Measurements from ENCODE around the gene ALB.

Gene ALB

GRCh38 chr4:73432169-73433000 lies 28.3 kb downstream of the ALB start:
- DNase-seq, result no peak

DNA sequence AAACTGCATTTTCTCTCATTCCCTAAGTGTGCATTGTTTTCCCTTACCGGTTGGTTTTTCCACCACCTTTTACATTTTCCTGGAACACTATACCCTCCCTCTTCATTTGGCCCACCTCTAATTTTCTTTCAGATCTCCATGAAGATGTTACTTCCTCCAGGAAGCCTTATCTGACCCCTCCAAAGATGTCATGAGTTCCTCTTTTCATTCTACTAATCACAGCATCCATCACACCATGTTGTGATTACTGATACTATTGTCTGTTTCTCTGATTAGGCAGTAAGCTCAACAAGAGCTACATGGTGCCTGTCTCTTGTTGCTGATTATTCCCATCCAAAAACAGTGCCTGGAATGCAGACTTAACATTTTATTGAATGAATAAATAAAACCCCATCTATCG lies 29.1 kb downstream of the ALB start:
- no peak for DNase-seq

DNA sequence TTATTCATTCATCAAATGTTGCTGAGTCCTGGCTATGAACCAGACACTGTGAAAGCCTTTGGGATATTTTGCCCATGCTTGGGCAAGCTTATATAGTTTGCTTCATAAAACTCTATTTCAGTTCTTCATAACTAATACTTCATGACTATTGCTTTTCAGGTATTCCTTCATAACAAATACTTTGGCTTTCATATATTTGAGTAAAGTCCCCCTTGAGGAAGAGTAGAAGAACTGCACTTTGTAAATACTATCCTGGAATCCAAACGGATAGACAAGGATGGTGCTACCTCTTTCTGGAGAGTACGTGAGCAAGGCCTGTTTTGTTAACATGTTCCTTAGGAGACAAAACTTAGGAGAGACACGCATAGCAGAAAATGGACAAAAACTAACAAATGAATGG lies 30.2 kb downstream of the ALB start:
- peak; percentile 3 for DNase-seq

- DNase-seq, result no peak
Measured at GRCh38 chr4:73435984-73436383, 31.9 kb downstream of the ALB start, which contains the start of gene AFP. AFP (plus strand) TSS chr4:73436221; CDS start chr4:73436263, 42 bp downstream.

- DNase-seq, result no peak
Measured at GRCh38 chr4:73436674-73437557, 32.8 kb downstream of the ALB start.

GRCh38 chr4:73437558-73437956 lies 33.5 kb downstream of the ALB start:
- no peak for DNase-seq

DNA sequence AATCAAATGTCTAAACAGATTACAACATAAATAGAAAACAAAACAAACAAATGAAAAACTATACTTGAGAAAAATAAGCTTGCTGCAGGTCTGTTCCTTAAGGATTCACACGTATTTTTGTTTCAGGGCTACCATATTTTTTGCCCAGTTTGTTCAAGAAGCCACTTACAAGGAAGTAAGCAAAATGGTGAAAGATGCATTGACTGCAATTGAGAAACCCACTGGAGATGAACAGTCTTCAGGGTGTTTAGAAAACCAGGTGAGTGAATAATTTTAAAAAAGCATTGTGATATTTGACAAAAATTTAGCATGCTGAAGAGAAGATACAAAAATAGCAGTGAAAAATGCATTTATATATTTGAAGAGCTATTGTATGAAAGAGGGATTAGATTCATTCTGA lies 34.0 kb downstream of the ALB start:
- no peak for DNase-seq

GRCh38 chr4:73438582-73439215 lies 34.6 kb downstream of the ALB start:
- DNase-seq, result peak; percentile 51

GRCh38 chr4:73439445-73439844 lies 35.4 kb downstream of the ALB start:
- DNase-seq, result no peak

DNA sequence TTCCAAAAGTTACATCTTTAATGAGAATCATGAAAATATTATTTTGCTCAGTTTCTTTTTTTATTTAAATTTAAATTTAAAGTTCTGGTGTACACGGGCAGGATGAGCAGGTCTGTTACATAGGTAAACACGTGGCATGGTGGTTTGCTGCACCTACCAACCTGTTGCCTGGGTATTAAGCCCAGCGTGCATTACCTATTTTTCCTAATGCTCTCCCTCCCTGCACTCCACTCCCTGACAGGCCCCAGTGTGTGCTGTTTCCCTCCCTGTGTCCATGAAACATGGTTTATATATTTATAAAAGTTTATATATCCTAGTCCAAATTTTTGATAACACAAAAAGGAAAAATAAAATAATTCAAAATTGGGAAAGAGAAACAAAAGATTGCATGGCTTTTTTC lies 35.9 kb downstream of the ALB start:
- DNase-seq, result no peak

DNA sequence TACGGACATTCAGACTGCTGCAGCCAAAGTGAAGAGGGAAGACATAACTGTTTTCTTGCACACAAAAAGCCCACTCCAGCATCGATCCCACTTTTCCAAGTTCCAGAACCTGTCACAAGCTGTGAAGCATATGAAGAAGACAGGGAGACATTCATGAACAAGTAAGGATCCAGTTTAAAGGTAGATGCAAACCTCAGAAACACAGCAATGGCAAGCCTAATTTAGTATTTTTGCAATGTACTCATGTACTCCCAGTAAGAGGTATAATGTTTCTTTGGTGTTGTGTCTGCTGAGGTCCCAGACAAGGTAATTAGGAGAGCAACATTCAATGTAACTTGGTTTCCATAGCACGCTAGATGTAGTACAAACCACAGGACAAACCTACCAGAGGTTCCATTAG lies 36.6 kb downstream of the ALB start:
- no peak for DNase-seq

- DNase-seq, result no peak
Measured at GRCh38 chr4:73442275-73442674, 38.2 kb downstream of the ALB start.

- DNase-seq, result peak; percentile 15
Measured at GRCh38 chr4:73443224-73443623, 39.1 kb downstream of the ALB start.

GRCh38 chr4:73445383-73446335 lies 41.6 kb downstream of the ALB start:
- peak; percentile 11 for DNase-seq

DNA sequence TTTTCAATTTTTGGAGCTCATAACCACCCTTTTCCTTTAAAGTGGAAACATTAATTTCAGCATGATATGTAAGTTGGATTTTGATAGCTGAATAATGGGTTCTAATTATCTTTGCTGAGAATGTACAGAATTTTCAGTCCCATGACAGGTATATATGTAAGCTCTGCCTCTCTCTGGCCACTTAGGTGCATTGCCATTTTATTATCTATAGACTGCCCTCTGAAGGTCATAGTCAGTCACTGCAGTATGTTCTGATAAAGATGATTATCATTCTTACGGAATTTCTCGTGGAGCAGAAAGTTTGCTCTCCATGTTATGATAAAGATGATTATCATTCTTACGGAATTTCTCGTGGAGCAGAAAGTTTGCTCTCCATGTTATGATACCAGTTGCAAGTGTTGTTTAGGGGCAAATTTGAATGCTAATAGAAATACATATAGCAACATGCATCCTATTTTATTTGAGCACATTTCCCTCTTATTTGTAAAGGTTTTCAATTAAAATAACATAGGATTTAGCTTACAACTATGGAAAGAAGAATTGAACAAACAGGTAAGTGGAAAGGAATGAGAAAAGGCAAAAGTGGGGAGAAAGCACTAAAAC lies 42.4 kb downstream of the ALB start:
- DNase-seq, result peak; percentile 71

DNA sequence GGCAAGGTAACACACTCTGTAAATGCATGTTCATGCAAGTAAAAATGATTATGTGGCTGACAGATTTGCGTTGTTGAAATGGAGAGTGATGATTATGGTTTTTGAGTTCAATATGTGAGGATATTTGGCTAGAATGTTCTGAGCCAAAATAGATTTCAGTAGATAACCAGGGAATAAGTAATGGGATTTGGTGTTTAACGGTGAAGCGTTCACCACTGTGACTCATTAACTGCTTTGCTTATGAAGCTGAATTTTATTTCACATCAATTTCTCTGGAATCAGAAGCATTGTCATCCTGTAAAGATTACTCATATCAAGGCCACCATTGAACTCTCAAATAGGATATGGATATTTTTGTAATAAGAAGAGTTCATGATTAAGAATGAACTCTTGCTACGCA lies 43.6 kb downstream of the ALB start:
- no peak for DNase-seq

GRCh38 chr4:73448448-73449203 lies 44.5 kb downstream of the ALB start:
- DNase-seq, result no peak

GRCh38 chr4:73450398-73451004 lies 46.4 kb downstream of the ALB start:
- peak; percentile 27 for DNase-seq

DNA sequence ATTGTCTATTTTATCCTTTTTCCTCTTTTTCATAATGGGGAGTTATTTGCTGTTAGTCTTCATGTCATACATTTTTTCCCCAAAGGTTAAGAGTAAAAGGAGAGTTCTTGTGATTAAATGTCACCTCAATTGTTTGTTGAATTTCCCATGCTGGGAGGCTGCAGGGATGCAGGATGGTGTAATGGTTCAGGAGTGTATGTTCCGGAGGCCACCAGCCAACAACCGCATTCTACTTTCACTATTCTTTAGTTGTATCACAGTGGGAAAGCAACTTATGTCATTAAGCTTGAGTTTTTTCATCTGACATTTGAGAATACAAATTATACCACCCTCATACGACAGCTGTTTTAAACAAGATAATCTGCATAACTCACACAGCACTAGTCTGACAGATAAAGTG lies 47.3 kb downstream of the ALB start:
- peak; percentile 22 for DNase-seq

DNA sequence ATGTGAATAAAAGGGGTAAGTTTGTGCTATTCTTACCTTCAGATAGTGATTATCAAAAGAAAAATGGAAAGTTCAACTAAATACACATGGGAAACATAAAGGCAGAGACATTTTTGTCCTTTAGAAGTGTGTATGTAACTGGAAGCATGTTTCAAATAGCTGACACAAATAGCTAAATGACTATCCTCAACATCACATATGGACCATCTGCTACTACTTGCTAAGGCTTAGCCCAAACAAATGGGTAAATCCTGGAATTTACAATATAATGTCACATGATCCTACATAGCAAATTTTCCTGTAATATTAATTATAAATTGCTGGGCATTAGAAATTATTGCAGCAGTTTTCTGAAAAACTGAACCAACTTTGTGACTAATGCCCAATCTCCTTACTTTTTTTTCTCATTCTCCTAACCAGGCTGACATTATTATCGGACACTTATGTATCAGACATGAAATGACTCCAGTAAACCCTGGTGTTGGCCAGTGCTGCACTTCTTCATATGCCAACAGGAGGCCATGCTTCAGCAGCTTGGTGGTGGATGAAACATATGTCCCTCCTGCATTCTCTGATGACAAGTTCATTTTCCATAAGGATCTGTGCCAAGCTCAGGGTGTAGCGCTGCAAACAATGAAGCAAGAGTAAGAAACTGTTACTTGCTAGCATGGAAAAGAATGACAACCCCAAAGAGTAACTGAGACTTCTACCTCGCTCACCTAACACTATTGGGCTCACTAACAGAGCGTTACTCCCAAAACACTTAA lies 48.1 kb downstream of the ALB start:
- peak; percentile 48 for DNase-seq
